ENCODE results near the gene CXCL10.

Gene CXCL10

DNA sequence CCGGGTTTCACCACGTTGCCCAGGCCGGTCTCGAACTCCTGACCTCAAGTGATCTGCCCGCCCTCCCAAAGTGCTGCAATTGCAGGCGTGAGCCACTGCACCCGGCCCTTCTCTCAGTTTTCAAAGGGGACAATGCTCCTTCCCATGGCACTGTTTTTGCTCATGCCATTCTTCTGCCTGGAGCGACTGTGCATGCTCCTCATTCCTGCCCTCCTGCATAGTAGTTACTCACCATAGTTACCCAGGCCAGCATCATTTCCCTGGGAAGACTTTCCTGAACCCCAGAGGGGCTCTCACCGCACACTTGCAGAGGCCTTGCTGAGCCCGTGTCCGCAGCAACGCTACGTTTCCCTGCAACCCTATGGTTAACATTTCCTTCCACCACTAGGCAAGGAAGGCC lies 12.7 kb downstream of the CXCL10 start:
- FAIRE-seq (no peak), DNase-seq (ENCODE audit: insufficient read length, low spot score) (no peak)
- TF ChIP-seq CTCF (IDR thresholded peaks at IDR 0.05; ENCODE audit: insufficient read depth, missing control alignments), result no peak

DNA sequence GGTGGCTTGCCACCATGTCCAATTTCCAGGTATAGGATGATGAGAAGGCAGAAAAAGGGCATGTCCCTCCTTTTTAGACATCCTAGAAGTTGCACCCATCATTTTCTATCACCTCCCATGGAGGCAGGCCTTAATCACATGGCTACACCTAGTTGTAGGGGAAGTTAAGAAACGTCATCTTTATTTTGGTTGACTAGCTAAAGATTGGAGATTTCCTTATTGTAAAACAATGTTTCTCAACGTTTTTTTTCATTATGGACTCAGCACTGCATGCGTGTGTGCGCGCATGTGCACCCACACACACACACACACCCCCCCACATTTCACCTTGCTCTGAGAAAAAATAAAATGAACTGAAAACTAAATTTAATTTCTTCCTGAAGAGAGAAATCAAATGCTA lies 14.0 kb downstream of the CXCL10 start:
- no peak for TF ChIP-seq CTCF (IDR thresholded peaks at IDR 0.05; ENCODE audit: insufficient read depth, missing control alignments)
- DNase-seq (ENCODE audit: insufficient read length, low spot score), result no peak
- FAIRE-seq, result no peak

DNA sequence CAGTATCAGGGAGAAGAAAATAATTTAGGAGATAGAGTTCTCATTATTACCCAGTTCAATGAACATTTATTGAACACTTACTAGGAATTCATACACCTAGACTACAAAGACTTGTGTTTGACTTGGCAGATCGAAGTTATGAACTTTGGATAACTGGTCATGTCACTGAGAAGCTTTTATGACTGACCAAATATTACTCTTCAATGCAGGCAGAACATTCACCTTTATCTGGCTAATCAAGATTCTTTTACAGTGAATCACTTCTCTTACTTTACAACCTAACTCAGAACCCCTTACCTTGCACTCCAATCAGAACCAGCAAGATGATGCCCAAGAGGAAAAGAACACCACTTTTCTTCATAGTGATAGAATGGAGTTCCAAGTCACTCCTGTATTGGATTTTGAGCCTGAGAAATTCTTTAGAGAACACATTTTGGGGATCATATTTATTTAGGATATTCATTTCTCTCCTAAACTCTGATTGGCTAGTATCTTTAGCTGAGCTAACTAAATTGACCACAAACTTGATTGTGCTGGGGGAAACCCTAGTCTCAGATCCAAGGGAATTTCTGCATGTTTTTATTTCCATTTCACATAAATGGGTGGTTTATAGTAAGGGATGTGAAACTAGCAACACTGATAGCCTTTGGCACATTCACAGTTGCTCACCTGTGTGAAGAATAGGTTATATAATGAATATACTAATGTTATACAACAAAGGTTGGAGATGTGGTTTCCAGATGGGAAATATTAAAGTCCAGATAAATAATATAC lies 16.0 kb downstream of the CXCL10 start, which contains the start of gene CXCL9:
Gene CXCL9 (minus strand): TSS at position 421 of the 774 bp plus-strand sequence. CDS start 60 bp downstream, at position 361.
- no peak for TF ChIP-seq CTCF (IDR thresholded peaks at IDR 0.05; ENCODE audit: insufficient read depth, missing control alignments)
- DNase-seq (ENCODE audit: insufficient read length, low spot score), result no peak
- FAIRE-seq, result no peak

DNA sequence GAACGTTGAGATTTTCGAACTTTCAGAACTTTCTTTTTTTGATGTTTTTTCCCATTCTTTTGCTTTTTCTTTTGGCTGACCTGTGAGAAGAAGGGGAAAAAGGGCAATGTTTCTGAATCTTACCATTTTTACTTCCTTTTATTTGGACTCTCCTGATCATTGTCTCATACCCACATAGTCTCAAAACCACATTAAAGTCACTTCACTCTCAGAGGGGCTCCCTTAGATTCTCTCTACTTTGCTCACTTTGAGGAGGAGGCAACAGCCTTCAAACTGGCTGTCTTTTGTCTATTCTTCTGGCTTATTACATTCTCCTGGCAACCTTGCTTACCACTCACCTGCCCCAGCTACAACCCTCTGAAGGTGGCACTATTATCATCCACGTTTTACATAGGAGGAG lies 19.7 kb downstream of the CXCL10 start:
- FAIRE-seq (no peak), DNase-seq (ENCODE audit: insufficient read length, low spot score) (no peak)
- TF ChIP-seq CTCF (IDR thresholded peaks at IDR 0.05; ENCODE audit: insufficient read depth, missing control alignments), result no peak

DNA sequence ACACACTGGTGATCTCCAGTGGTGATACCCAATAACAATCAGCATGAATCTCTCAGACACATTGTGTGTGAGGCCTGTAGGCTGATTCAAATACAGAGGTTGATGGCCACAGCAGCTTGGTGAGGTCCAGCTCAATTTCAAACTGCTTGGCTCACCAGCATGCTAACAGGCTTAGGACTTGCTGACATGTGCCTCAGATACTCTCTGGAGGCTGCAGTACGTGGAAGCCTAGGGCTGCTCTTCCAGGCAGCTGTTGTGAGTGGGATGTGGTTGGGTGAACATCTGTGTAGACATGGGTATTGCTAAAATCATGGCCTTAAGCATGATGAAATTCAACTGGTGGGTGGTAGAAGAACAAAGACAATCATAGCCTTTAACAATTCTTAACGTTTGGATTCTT lies 20.3 kb downstream of the CXCL10 start:
- FAIRE-seq, result no peak
- TF ChIP-seq CTCF (IDR thresholded peaks at IDR 0.05; ENCODE audit: insufficient read depth, missing control alignments), result no peak
- no peak for DNase-seq (ENCODE audit: insufficient read length, low spot score)

GRCh38 chr4:76002176-76002575 lies 21.1 kb downstream of the CXCL10 start:
- TF ChIP-seq CTCF (IDR thresholded peaks at IDR 0.05; ENCODE audit: insufficient read depth, missing control alignments), result no peak
- FAIRE-seq (no peak), DNase-seq (ENCODE audit: insufficient read length, low spot score) (no peak)

GRCh38 chr4:76001700-76002099 lies 21.6 kb downstream of the CXCL10 start:
- DNase-seq (ENCODE audit: insufficient read length, low spot score), result no peak
- TF ChIP-seq CTCF (IDR thresholded peaks at IDR 0.05; ENCODE audit: insufficient read depth, missing control alignments), result no peak
- no peak for FAIRE-seq

Data from D721Med (cell line).